HCT116 (cell line): ENCODE measurements around the gene AOPEP. TPM values are rescaled to one million over a fixed set of nuclear protein-coding genes. Genes with fewer than 3 reads are reported as not detected.

ENCODE experiments used
- ATAC-seq: fragments of 200-7000 bp; cut with Tn5 transposase; 2 replicates; pipeline ENCODE4 v1.9.1; 2020; ENCODE audit warnings: mild to moderate bottlenecking, moderate library complexity
- BruUV-seq: library from RNA; stranded (reverse); fragments of 400-500 nt; replicated peaks from 2 replicates; lab custom pipeline; 2021; lab: Mats Ljungman, UMichigan
- CTCF ChIA-PET: fragments of 300-600 bp; sonication (Branson Sonifier 250); formaldehyde crosslinking; loops from one replicate; lab custom pipeline; 2021; ENCODE audit warnings: antibody characterized with exemption; lab: Charles Lee
- POLR2A ChIA-PET: fragments of 300-600, 350-600 bp; sonication (Branson Sonifier 250); formaldehyde crosslinking; loops from one replicate; lab custom pipeline; 2021; ENCODE audit warnings: antibody characterized with exemption; lab: Charles Lee
- RAD21 ChIA-PET, 2 experiments: fragments of 300-600 bp; sonication (Branson Sonifier 250); formaldehyde crosslinking; loops; one replicate each; lab custom pipeline; 2023; ENCODE audit warnings: low total read pairs in 2 of 2; ENCODE audit not compliant: uncharacterized antibody in 2 of 2, unreplicated experiment in 2 of 2, low non-redundant PET in 1 of 2; lab: Charles Lee
- DNase-seq: peaks from one replicate; pipeline ENCODE4 v3.0.0-alpha.2; 2010; ENCODE audit warnings: low read depth, low spot score
- H2AFZ ChIP-seq: fragments of 200-600 bp; shearing (Covaris generic), sonication (generic); 2 replicates; pipeline ENCODE4 v1.6.1; 2017; ENCODE audit warnings: low read depth, mixed run types, mixed read lengths, antibody characterized with exemption, low read length; ENCODE audit not compliant: poor library complexity, severe bottlenecking
- H3K27ac ChIP-seq: 2 replicates; pipeline ENCODE4 v1.5.1; 2012; ENCODE audit warnings: low read depth, low read length
- H3K27me3 ChIP-seq: fragments of 200-600 bp; sonication (generic); 2 replicates; pipeline ENCODE4 v1.6.1; 2016; ENCODE audit warnings: mixed run types, low read length, mixed read lengths; ENCODE audit not compliant: insufficient read depth
- H3K36me3 ChIP-seq, 2 experiments: fragments of 200-500 bp in 1 of 2; fragments of 200-600 bp in 1 of 2; sonication (Bioruptor generic) in 1 of 2; sonication (generic) in 1 of 2; 2 replicates each; pipeline versions ENCODE4 v1.5.1 to v1.6.1; 2014 to 2016; ENCODE audit warnings: low read length in 2 of 2, inconsistent platforms in 1 of 2, mixed read lengths in 1 of 2, mixed run types in 1 of 2; ENCODE audit not compliant: insufficient read depth in 2 of 2, control insufficient read depth in 1 of 2
- H3K4me1 ChIP-seq, 2 experiments: fragments of 200-600 bp in 1 of 2; sonication (generic) in 1 of 2; 2 replicates each; pipeline versions ENCODE4 v1.5.1 to v1.6.1; 2012 to 2017; ENCODE audit warnings: low read length in 2 of 2, inconsistent platforms in 1 of 2, mild to moderate bottlenecking in 1 of 2, mixed read lengths in 1 of 2, mixed run types in 1 of 2, moderate library complexity in 1 of 2; ENCODE audit not compliant: insufficient read depth in 2 of 2, control insufficient read depth in 1 of 2
- H3K4me2 ChIP-seq: fragments of 200-600 bp; sonication (generic); 2 replicates; pipeline ENCODE4 v1.6.1; 2017; ENCODE audit warnings: mixed run types, low read length, mixed read lengths
- H3K4me3 ChIP-seq, 2 experiments: fragments of 200-600 bp in 1 of 2; sonication (generic) in 1 of 2; replicated peaks in 1 of 2; 2 replicates each; pipeline ENCODE4 v1.5.1; 2011 to 2016; ENCODE audit warnings: low read length in 2 of 2, control low read depth in 1 of 2, low read depth in 1 of 2, mild to moderate bottlenecking in 1 of 2, mixed read lengths in 1 of 2, mixed run types in 1 of 2
- H3K79me2 ChIP-seq: fragments of 200-600 bp; sonication (generic); 2 replicates; pipeline ENCODE4 v1.6.1; 2017; ENCODE audit warnings: mild to moderate bottlenecking, mixed run types, low read length, moderate library complexity, mixed read lengths; ENCODE audit not compliant: insufficient read depth
- H3K9ac ChIP-seq: fragments of 200-600 bp; sonication (generic); 2 replicates; pipeline ENCODE4 v1.6.1; 2016; ENCODE audit warnings: low read length, mixed read lengths
- H3K9me2 ChIP-seq: fragments of 200-600 bp; sonication (generic), shearing (Covaris generic); 2 replicates; pipeline ENCODE4 v1.6.1; 2017; ENCODE audit warnings: mixed run types, mild to moderate bottlenecking, moderate library complexity; ENCODE audit not compliant: insufficient read depth
- H3K9me3 ChIP-seq, 2 experiments: fragments of 200-500 bp in 1 of 2; fragments of 200-600 bp in 1 of 2; sonication (Bioruptor generic) in 1 of 2; sonication (generic) in 1 of 2; 2 replicates each; pipeline ENCODE4 v1.6.1; 2014 to 2017; ENCODE audit warnings: low read length in 2 of 2, mixed read lengths in 2 of 2, inconsistent platforms in 1 of 2, low read depth in 1 of 2, mild to moderate bottlenecking in 1 of 2, mixed run types in 1 of 2, moderate library complexity in 1 of 2; ENCODE audit not compliant: control insufficient read depth in 1 of 2, insufficient read depth in 1 of 2
- H4K20me1 ChIP-seq: fragments of 200-600 bp; sonication (generic), shearing (Covaris generic); 2 replicates; pipeline ENCODE4 v1.6.1; 2017; ENCODE audit warnings: mixed run types, mild to moderate bottlenecking, moderate library complexity; ENCODE audit not compliant: insufficient read depth
- ATF3 ChIP-seq: IDR thresholded peaks from 2 replicates; pipeline ENCODE4 v1.6.1; 2012
- CBX3 ChIP-seq: IDR thresholded peaks from 2 replicates; pipeline ENCODE4 v1.6.1; 2012; ENCODE audit warnings: low read depth
- CEBPB ChIP-seq: IDR thresholded peaks from 2 replicates; pipeline ENCODE4 v1.6.1; 2012; ENCODE audit warnings: low read depth
- CTCF ChIP-seq, 3 experiments: fragments of 200-600 bp in 1 of 3; sonication (generic) in 1 of 3; IDR thresholded peaks in 2 of 3; conservative IDR thresholded peaks in 1 of 3; 2 replicates each; pipeline ENCODE4 v1.5.1; 2012 to 2017; ENCODE audit warnings: low read depth in 2 of 3, low read length in 2 of 3, antibody characterized with exemption in 1 of 3, borderline replicate concordance in 1 of 3, control low read depth in 1 of 3, mild to moderate bottlenecking in 1 of 3, mixed read lengths in 1 of 3, mixed run types in 1 of 3, moderate library complexity in 1 of 3; ENCODE audit not compliant: insufficient read depth in 1 of 3
- ELF1 ChIP-seq: IDR thresholded peaks from 2 replicates; pipeline ENCODE4 v1.6.1; 2012; ENCODE audit warnings: low read depth, borderline replicate concordance
- EZH2 ChIP-seq: fragments of 200-600 bp; sonication (generic); IDR thresholded peaks from 2 replicates; pipeline ENCODE4 v1.6.1; 2017; ENCODE audit warnings: antibody characterized with exemption, mixed run types
- JUND ChIP-seq: IDR thresholded peaks from 2 replicates; pipeline ENCODE4 v1.6.1; 2012
- POLR2AphosphoS5 ChIP-seq: IDR thresholded peaks from 2 replicates; pipeline ENCODE4 v1.6.1; 2011; ENCODE audit warnings: mild to moderate bottlenecking, low read depth, low read length, moderate library complexity
- SP1 ChIP-seq: IDR thresholded peaks from 2 replicates; pipeline ENCODE4 v1.6.1; 2012; ENCODE audit warnings: low read depth
- SRF ChIP-seq: IDR thresholded peaks from 2 replicates; pipeline ENCODE4 v1.6.1; 2012; ENCODE audit warnings: low read depth
- intact Hi-C: fragments of 100-400 bp; cut with micrococcal nuclease; formaldehyde crosslinking; loops from 2 replicates; pipeline ENCODE4 v1.10.0; 2022
- total RNA-seq: library from RNA; stranded (reverse); gene quantifications from one replicate; pipeline ENCODE4 v1.2.1, GENCODE V29; 2021; ENCODE audit not compliant: unreplicated experiment

The AOPEP gene
- total RNA-seq, 1 experiment from 2014 or later, result 15.1 TPM

GRCh38 chr9:94993821-94994165 is 267.3 kb downstream of the AOPEP start:
- TF ChIP-seq CTCF (IDR thresholded peaks at IDR 0.05 in 2 of 3, conservative IDR thresholded peaks at IDR 0.05 in 1 of 3; ENCODE audit: borderline replicate concordance in 1 of 3, insufficient read depth in 1 of 3, low read depth in 2 of 3, low read length in 2 of 3) (no peak), JUND (no peak), SP1 (no peak), POLR2AphosphoS5 (no peak), SRF (no peak), EZH2 (no peak), CEBPB (no peak), ELF1 (no peak)
- TF ChIP-seq, all 23 proteins: peak for 0
- Histone ChIP-seq H4K20me1 (no peaks in the 10 kb centered on the region), H3K27ac (no peak overlapping the region), H2AFZ (no peak overlapping the region), H3K36me3 (no peaks in the 10 kb centered on the region), H3K9me2 (no peaks in the 10 kb centered on the region), H3K27me3 (no peaks in the 10 kb centered on the region), H3K9ac (no peak overlapping the region), H3K4me2 (no peak overlapping the region), H3K9me3 (no peaks in the 10 kb centered on the region), H3K4me1 (no peaks in the 10 kb centered on the region; a peak in 1 of 4 replicates), H3K4me3 (no peak overlapping the region), H3K79me2 (no peaks in the 10 kb centered on the region)
- ChIA-PET RAD21 (no interaction called here), CTCF (no interaction called here), POLR2A (no interaction called here)
- no TSS peak for BruUV-seq
- DNase-seq, result no peak
- intact Hi-C loops, result no loop called here
- ATAC-seq, result no peak

- no peak for TF ChIP-seq SP1
- TF ChIP-seq ATF3, result no peak
- no peak for TF ChIP-seq CBX3
- Histone ChIP-seq H4K20me1 (no peaks in the 10 kb centered on the region), H3K9ac (no peak overlapping the region), H3K27ac (no peak overlapping the region), H3K4me1 (no peaks in the 10 kb centered on the region; a peak in 1 of 4 replicates), H3K9me3 (no peaks in the 10 kb centered on the region), H3K9me2 (no peaks in the 10 kb centered on the region), H3K27me3 (no peaks in the 10 kb centered on the region), H3K36me3 (no peaks in the 10 kb centered on the region), H3K4me3 (no peak overlapping the region), H2AFZ (no peak overlapping the region), H3K4me2 (no peak overlapping the region), H3K79me2 (no peaks in the 10 kb centered on the region)
- DNase-seq (no peak), ATAC-seq (no peak)
- RAD21 ChIA-PET, result interaction anchor here in 1 of 2 experiments (0.6 kb wide), 1 partner anchor 326 kb away, joined by 3 read pairs; no protein-coding TSS in a partner anchor
- CTCF ChIA-PET, result no interaction called here
- POLR2A ChIA-PET, result no interaction called here
- intact Hi-C loops, result no loop called here
- no TSS peak for BruUV-seq
These were observed 268.7 kb downstream of the AOPEP start for GRCh38 chr9:94995048-94995693.
